ENCODE measurements around the gene MAPK1. TPM values are rescaled to one million over a fixed set of nuclear protein-coding genes. Genes with fewer than 3 reads are reported as not detected.
A peak's percentile ranks its signal among the peaks of the same experiment; 100 is the strongest.
"Not testable (repeated sequence)": the region's sequence is repeated elsewhere in the genome, so short reads cannot be mapped to it uniquely, and the experiment has no call there.

MAPK1 gene
- total RNA-seq = 10 to 100 TPM; 29.0 to 46.8 (median 35.1) TPM

- DNase-seq (ENCODE audit: low spot score) (peak; percentile 62), ATAC-seq (ENCODE audit: low FRiP score) (peak; percentile 98)
- TF ChIP-seq CTCF (IDR thresholded peaks at IDR 0.05) = no peak
Measured at GRCh38 chr22:21867528-21868266, at the start of gene MAPK1. Gene MAPK1, minus strand, starts transcription at chr22:21867645. Its CDS starts 205 bp downstream, at chr22:21867440.

GRCh38 chr22:21916309-21916918 is 49.0 kb upstream of the MAPK1 start:
- no peak for DNase-seq (ENCODE audit: low spot score)
- TF ChIP-seq CTCF (IDR thresholded peaks at IDR 0.05) = no peak
- ATAC-seq (ENCODE audit: low FRiP score) = no peak

- DNase-seq (ENCODE audit: low spot score) = no peak
- TF ChIP-seq CTCF (IDR thresholded peaks at IDR 0.05) = no peak
- no peak for ATAC-seq (ENCODE audit: low FRiP score)
Measured at GRCh38 chr22:21915624-21916308, 48.3 kb upstream of the MAPK1 start.

GRCh38 chr22:21914033-21914642 is 46.7 kb upstream of the MAPK1 start:
- not testable (repeated sequence) for ATAC-seq (ENCODE audit: low FRiP score); DNase-seq (ENCODE audit: low spot score)

GRCh38 chr22:21910367-21910766 is 42.9 kb upstream of the MAPK1 start:
- not testable (repeated sequence) for ATAC-seq (ENCODE audit: low FRiP score); DNase-seq (ENCODE audit: low spot score)

GRCh38 chr22:21909871-21910270 is 42.4 kb upstream of the MAPK1 start:
- no peak for TF ChIP-seq CTCF (IDR thresholded peaks at IDR 0.05)
- DNase-seq (ENCODE audit: low spot score) (no peak), ATAC-seq (ENCODE audit: low FRiP score) (no peak)

GRCh38 chr22:21907638-21908522 is 40.4 kb upstream of the MAPK1 start:
- no peak for TF ChIP-seq CTCF (IDR thresholded peaks at IDR 0.05)
- no peak for ATAC-seq (ENCODE audit: low FRiP score)
- DNase-seq (ENCODE audit: low spot score) = no peak

GRCh38 chr22:21905234-21905633 is 37.8 kb upstream of the MAPK1 start:
- not testable (repeated sequence) for DNase-seq (ENCODE audit: low spot score); ATAC-seq (ENCODE audit: low FRiP score)

Measured in omental fat pad (tissue), 4 donors.